ENCODE results near the gene DHFR2.

DNA sequence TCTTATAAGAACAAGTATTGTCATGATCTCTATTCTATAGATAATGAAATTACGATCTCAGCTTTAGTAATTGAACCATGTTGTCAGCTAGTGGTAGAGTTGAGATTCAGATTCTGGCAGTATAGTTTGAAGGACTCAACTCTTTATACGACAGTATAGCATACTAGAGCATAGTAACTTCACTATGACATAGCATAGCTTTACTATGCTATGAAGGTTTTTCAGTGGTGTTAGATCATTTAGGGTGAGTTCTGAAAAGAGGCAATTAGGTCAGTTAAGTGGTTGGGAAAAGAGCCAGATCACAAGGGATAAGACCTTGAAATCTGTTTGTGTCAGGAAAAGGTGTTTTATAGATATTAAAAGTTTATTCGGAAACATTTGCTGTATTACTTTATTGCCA lies 42.4 kb downstream of the DHFR2 start:
- TF ChIP-seq, protein P1, sequence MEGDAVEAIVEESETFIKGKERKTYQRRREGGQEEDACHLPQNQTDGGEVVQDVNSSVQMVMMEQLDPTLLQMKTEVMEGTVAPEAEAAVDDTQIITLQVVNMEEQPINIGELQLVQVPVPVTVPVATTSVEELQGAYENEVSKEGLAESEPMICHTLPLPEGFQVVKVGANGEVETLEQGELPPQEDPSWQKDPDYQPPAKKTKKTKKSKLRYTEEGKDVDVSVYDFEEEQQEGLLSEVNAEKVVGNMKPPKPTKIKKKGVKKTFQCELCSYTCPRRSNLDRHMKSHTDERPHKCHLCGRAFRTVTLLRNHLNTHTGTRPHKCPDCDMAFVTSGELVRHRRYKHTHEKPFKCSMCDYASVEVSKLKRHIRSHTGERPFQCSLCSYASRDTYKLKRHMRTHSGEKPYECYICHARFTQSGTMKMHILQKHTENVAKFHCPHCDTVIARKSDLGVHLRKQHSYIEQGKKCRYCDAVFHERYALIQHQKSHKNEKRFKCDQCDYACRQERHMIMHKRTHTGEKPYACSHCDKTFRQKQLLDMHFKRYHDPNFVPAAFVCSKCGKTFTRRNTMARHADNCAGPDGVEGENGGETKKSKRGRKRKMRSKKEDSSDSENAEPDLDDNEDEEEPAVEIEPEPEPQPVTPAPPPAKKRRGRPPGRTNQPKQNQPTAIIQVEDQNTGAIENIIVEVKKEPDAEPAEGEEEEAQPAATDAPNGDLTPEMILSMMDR (IDR thresholded peaks at IDR 0.05), result no peak
- TF ChIP-seq POLR2A (IDR thresholded peaks at IDR 0.05), result no peak

All from thyroid gland (tissue), 4 donors.